ENCODE data around the gene HIRIP3.

- TF ChIP-seq, protein P1, sequence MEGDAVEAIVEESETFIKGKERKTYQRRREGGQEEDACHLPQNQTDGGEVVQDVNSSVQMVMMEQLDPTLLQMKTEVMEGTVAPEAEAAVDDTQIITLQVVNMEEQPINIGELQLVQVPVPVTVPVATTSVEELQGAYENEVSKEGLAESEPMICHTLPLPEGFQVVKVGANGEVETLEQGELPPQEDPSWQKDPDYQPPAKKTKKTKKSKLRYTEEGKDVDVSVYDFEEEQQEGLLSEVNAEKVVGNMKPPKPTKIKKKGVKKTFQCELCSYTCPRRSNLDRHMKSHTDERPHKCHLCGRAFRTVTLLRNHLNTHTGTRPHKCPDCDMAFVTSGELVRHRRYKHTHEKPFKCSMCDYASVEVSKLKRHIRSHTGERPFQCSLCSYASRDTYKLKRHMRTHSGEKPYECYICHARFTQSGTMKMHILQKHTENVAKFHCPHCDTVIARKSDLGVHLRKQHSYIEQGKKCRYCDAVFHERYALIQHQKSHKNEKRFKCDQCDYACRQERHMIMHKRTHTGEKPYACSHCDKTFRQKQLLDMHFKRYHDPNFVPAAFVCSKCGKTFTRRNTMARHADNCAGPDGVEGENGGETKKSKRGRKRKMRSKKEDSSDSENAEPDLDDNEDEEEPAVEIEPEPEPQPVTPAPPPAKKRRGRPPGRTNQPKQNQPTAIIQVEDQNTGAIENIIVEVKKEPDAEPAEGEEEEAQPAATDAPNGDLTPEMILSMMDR (conservative IDR thresholded peaks at IDR 0.05) = no peak
- no peak for TF ChIP-seq EZH2 (IDR thresholded peaks at IDR 0.05; ENCODE audit: low read depth)
These were observed 36.7 kb downstream of the HIRIP3 start for GRCh38 chr16:29958756-29959155.

Measured in PC-9 (cell line).